HG03175 (cell line): ENCODE results near the gene BAG1.

Source experiments
- ATAC-seq: cut with Tn5 transposase; IDR thresholded peaks from one replicate; pipeline ENCODE4 v1.9.1; 2021; ENCODE audit warnings: mild to moderate bottlenecking, moderate library complexity; ENCODE audit not compliant: unreplicated experiment

The BAG1 gene

DNA sequence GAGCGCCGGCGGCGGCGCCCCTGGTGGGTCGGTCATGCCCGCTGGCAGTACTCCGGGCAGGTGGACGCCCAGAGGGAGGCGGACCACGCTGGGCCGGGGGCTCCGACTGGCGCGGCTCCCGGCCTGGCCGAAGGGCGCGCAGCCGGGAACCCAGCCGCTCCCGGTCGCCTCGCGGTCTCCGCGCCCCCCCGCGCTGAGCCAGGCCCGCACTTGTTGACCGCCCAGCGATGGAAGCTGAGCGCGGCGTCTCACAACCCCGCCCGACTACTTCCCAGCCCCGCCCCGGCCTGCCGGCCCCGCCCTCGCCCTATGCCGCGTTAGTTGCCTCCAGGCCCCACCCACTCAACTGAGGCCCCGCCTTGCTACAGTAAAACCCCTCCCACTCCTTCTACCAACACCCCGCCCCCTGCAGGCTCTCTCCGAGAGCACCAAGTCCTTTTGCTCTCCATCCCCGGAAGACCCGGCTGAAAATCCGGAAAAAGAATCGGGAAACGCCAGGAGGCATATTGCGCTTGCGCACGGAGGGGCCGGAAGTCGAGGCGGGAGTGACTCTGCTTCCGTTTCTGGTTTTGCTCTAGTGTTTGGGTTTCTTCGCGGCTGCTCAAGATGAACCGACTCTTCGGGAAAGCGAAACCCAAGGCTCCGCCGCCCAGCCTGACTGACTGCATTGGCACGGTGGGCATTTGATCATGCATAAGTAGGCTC, at the start of gene BAG1, which contains the start of gene CHMP5:
Gene BAG1, minus strand, starts transcription at position 236 of the 705 bp plus-strand sequence.
Gene CHMP5, plus strand, starts transcription at position 577 of the 705 bp plus-strand sequence. Its CDS starts 30 bp downstream, at position 607.
- peak; percentile 90 for ATAC-seq

DNA sequence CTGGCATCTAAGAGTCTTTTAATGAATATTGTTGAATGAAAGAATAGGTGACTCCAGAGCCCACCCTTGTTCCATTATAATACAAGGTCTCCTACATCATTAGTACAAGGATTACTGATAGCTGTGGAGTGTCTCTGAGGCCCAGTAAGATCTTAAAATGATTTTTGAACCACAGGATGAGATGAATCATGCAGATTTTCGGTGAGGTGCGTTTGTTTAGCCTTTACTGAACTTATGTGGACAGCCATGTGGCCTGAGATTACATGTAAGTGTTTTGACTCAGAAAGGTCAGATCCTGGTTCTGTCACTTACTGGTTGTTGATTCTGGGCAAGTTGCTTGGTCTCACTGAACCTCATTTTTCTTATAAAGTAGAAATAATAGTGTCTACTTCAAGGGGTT, 47.4 kb upstream of the BAG1 start:
- ATAC-seq = no peak

- ATAC-seq = no peak
Measured at GRCh38 chr9:33310748-33311147, 46.2 kb upstream of the BAG1 start.

GRCh38 chr9:33309903-33310302, 45.4 kb upstream of the BAG1 start:
- ATAC-seq = no peak

DNA sequence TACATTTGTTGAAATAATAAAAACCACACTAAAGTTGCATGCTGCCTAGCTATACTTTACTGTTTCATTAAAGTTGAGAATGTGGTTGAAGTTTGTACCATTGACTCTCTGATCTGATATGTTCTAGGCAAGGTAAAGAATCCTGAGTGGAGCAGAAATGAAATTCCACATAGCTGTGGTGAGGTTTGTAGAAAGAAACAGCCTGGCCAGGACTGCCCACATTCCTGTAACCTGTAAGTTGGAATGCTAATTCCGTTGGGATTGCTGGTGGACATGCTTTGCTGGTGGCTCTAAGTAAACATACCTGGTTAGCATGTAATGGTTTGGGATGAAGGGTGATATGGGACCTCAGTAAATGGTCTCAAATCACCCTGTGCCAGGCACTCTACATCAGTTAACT, 42.6 kb upstream of the BAG1 start:
- no peak for ATAC-seq

DNA sequence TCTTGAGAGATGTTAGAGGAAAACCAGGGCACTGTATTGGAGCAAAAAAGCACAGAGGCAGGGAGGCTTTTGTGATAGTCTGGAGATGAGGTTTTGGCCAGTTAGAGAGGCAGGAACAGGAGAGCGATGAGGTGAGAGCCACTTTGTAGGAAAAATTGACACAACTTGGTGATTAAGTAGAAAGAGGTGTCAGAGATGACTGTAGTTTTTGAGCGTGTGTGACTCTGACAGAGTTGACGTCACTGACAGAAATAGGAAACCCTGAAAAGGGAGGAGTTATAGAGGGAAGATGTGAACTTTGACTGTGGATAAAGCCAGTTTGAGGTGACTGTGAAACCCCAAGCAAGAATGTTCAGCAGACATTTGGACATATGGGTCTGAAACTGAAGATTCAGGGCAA, 41.5 kb upstream of the BAG1 start:
- no peak for ATAC-seq

GRCh38 chr9:33304362-33304761, 39.9 kb upstream of the BAG1 start:
- ATAC-seq = no peak

DNA sequence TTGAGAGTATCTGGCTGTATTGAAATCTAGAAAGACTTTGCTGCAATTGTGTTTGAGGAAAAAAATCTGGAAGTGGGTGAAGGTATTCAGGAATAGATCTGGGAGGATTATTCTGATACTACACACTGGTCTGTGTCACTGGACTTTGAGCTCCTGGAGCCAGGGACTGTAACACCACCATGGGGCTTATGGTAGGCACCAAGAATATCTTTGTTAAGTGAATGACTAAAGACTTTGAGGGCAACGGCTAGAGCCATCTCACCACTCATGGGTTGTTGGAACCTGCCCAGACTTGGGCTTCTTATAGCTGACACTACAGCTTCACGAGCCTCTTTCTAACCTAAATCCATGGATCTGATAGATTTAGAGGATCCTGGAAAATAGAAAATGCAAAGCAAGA, 36.0 kb upstream of the BAG1 start:
- no peak for ATAC-seq

- ATAC-seq = peak; percentile 94
Measured at GRCh38 chr9:33297432-33297831, 32.9 kb upstream of the BAG1 start.

DNA sequence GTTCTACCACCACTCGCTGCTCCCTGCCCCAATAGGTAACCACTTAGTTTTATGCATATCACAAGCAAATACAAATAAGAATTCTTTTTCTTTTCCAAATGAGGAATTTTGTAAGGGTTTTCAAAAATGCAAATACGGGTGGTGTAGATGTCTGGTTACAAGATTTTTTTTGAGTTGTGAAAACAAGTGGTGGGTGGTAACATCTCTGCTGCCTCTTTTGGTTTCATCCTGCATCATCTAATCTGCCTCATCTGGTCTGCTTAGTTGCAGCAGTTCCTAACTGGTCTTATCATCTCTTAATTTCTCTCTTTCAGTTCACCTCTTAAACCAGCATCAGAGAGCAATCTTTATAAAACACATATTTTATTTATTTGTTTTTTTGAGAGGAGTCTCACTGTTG, 31.1 kb upstream of the BAG1 start:
- peak; percentile 43 for ATAC-seq

GRCh38 chr9:33294670-33295432, 30.3 kb upstream of the BAG1 start:
- ATAC-seq = no peak

DNA sequence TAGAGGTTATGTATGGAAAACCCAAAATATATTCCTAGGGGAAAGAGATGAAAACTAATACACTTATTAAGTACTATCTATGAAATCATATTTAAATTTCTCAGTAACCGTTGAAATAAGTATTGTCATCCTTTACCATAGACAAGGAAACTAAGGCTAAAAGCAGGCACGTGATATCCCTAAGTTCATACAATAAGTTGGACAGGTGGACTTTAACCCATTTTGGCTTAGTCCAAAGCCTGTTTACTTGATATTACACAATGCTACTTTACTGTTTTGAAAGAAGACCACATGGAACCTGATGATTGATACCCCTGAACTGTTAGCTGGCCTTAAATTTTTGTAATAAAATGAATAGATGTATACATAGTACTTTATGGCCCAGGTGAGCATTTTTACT, 29.3 kb upstream of the BAG1 start:
- ATAC-seq = no peak

GRCh38 chr9:33291901-33292300, 27.4 kb upstream of the BAG1 start:
- ATAC-seq = no peak

DNA sequence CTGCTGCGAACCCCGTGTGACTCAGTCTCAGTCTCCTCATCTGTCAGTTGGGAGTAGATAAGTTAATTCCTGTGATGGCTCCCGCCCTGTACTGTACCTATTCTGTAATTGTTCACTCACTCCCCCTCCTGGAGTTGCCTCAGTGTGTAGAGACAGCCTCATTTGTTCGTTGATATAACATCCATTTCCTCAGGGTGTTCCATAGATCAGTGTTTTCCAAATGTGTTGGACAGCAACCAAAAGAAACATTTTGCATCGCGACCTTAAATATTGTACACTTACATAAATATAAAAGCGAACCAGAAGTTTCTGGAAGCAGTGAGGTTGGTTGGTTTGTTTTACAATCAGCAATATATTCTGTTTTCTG, 26.5 kb upstream of the BAG1 start:
- ATAC-seq = peak; percentile 8

- peak; percentile 80 for ATAC-seq
Measured at GRCh38 chr9:33290247-33291030, 25.9 kb upstream of the BAG1 start, which contains the start of gene NFX1. Gene NFX1 (plus strand): TSS chr9:33290516. CDS start chr9:33290573, 57 bp downstream.

GRCh38 chr9:33289936-33290246, 25.4 kb upstream of the BAG1 start:
- ATAC-seq = no peak

GRCh38 chr9:33289496-33289895, 25.0 kb upstream of the BAG1 start:
- ATAC-seq = no peak

GRCh38 chr9:33288828-33289483, 24.4 kb upstream of the BAG1 start:
- no peak for ATAC-seq

- no peak for ATAC-seq
Measured at GRCh38 chr9:33288235-33288634, 23.7 kb upstream of the BAG1 start.

DNA sequence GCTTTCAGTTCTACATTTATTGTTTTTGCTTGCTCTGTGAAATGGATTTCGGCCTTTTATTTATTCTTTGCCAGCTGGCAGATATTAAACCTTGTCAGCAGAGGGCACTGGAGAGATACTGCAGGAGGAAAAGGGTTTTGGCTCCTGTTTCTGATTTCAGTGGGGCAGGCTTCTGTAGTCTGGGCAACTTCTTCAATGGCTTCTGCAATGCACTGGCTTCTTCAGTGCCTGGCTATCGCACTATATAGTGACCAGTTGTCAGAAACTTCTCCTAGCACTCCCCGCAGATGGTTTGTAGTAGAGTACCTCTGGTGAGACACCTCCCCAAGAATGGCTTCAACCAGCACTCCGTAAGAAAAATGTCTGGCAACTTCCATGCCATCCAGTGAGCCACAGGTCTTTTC, 22.6 kb upstream of the BAG1 start:
- ATAC-seq = no peak

DNA sequence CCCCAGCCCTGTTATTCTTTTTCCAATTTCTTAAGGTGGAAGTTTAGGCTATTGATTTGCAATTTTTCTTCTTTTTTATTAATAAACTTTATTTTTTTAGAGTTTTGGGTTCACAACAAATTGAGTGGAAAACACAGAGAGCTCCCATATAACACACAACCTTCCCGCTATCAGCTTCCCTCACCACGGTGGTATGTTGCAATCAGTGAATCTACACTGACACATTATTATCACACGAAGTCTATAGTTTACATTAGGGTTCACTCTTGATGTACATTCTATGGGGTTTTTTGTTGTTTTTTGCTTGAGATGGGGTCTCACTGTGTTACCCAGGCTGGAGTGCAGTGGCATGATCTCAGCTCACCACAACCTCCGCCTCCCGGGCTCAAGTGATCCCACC, 21.0 kb upstream of the BAG1 start:
- ATAC-seq = no peak
